Measurements from ENCODE around the gene MMP24OS.

DNA sequence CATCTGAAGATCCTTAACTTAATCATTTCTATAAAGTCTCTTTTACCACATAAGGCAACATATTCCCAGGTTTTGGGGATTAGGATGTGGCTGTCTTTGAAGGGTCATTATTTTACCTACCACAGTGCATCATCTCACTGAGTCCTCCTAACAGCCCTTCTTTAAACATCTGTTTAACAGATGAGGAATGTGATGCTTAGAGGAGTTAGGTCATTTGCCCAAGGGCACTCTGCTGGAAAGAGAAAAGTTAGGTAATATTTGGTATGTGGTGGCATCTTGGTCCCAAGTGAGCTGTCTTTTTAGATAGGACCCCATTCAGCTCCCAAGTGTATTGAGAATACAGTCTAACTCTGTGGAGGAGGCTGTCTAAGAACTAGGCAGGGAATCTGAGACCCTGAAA lies 40.4 kb downstream of the MMP24OS start:
- TF ChIP-seq CTCF (IDR thresholded peaks at IDR 0.05): no peak
- TF ChIP-seq EZH2 (IDR thresholded peaks at IDR 0.05): no peak

Measured in neural progenitor cell (in vitro differentiated cells).